Activated CD4-positive, CD25-positive, alpha-beta regulatory T cell treated with anti-CD3 and anti-CD28 coated beads, Interleukin-2, amount 50 U/mL, for 24 hours (primary cell): ENCODE results near the gene CD63.

ENCODE experiments used
- ATAC-seq, 2 donors: fragments of 150-1000 bp; cut with Tn5 transposase; one replicate each; pipeline ENCODE4 v1.10.0; 2021; ENCODE audit warnings: mild to moderate bottlenecking in 1 of 2, moderate library complexity in 1 of 2

CD63 gene

DNA sequence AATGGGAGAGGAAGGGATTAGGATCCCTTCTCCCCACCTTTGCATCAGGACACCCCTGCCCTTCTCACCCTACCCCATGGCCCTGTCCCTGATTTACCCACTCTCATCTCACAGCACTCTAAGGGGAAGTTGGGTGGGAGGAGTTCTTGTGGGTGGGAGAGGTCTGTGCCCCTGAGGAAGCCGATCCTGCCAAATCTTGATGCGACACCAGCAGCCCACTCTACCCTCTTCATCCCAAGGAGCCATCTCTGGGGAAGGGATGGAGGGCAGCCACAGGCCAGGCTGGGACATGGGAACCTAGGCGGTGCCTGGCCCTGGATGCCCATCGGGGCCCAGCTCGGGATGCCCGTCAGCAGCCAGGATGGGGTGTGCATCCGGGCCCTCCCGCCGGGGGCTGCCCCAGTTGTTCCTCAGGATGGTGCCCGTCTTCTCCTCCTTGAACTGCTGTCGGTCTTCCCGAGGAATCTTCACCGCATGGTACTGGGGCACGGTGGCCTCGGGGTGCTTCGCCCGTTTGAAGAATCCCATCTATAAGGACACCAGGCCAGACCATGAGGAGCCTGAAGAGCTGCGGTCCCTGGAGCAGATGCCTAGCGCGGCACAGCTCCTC lies 43.9 kb downstream of the CD63 start:
- ATAC-seq, result no peak

DNA sequence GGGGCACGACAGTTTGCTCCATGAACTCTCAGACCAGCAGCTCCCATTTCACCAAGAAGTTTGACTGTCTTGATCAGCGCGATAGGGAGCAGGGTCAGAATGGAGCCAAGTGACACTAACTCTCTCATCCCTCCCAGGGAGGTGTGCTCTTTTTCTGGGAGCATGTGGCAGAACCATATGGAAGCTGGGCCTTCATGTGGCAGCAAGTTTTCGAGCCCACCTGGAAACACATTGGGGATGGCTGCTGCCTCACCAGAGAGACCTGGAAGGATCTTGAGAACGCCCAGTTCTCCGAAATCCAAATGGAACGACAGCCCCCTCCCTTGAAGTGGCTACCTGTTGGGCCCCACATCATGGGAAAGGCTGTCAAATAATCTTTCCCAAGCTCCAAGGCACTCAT lies 45.1 kb downstream of the CD63 start:
- no peak for ATAC-seq

DNA sequence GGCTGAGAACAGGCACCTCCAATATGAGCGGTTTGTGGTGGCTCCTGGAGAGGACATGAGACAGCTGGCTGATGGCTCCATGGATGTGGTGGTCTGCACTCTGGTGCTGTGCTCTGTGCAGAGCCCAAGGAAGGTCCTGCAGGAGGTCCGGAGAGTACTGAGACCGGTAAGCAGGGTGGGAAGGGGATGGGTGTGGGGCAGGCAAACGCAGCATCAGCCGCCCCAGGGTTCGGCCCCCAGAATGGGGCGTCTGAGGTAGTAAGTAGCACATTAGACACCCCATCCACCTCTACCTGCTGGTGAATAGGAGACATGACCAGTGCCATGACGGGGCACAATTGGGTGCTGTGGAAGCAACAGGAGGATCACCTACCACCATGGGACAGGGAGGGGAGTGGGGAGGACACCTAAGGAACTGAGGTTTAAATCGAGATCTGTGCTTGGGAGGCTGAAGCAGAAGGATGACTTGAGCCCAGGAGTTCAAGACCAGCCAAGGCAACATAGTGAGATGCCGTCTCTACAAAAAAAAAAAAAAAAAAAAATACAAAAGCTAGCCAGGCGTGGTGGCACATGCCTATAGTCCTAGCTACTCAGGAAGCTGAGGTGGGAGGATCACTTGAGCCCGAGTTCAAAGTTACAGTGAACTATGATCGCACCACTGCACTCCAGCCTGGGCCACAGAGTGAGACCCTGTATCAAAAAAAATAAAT lies 46.6 kb downstream of the CD63 start:
- no peak for ATAC-seq

DNA sequence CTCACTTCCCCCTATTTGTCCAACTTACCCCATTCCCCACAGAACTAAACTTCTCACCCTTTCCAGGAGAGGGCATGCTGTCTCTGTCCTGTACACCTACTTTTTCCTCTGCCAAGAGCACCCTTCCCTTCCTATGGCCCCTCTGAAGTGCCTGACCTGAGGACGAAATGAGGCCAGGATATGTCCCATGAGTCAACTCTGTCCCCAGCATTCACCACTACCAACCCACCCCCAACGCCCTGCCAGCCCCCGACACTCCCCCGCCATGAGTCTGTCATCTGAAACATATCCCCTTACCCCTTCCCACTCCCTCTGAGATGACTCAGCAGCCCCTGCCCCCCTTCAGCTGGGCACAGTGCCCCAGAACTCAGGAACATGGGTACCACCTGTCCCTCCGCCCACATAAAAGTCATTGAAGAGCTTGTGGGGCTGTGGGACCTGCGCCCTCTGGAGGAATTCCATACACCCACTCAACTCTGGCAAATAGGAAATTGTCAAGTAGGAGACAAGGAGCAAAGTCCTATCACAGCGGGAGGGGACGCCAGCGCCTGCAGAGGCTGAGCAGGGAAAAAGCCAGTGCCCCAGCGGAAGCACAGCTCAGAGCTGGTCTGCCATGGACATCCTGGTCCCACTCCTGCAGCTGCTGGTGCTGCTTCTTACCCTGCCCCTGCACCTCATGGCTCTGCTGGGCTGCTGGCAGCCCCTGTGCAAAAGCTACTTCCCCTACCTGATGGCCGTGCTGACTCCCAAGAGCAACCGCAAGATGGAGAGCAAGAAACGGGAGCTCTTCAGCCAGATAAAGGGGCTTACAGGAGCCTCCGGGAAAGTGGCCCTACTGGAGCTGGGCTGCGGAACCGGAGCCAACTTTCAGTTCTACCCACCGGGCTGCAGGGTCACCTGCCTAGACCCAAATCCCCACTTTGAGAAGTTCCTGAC lies 47.4 kb downstream of the CD63 start:
- no peak for ATAC-seq

DNA sequence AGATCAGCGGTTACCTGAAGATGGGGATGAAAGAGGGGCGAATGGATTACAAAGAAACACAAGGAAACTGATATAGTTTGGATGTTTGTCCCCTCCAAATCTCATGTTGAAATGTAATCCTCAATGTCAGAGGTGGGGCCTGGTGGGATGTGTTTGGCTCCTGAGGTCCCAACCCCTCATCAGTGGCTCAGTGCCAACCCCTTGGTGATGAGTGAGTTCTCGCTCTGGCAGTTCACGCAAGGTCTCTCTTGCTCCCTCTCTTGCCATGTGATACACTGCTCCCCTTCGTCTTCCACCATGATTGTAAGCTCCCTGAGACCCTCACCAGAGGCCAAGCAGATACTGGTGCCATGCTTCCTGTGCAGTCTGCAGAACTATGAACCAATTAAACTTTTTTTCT lies 49.1 kb downstream of the CD63 start:
- ATAC-seq, result no peak

DNA sequence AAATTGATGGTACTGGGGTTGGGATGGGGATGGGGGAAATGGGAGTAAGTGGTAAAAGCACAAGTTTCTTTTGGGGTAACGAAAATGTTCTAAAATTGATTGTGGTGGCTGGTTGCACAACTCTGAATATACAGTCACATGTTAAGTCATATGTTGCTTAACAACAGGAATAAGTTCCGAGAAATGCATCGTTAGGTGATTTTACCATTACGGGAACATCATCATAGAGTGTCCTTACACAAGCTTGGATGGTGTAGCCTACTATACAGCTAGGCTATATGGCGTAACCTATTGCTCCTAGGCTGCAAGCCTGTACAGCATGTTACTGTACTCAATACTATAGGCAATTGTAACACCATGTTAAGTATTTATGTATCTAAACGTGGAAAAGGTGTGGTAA lies 52.1 kb downstream of the CD63 start:
- ATAC-seq, result no peak

DNA sequence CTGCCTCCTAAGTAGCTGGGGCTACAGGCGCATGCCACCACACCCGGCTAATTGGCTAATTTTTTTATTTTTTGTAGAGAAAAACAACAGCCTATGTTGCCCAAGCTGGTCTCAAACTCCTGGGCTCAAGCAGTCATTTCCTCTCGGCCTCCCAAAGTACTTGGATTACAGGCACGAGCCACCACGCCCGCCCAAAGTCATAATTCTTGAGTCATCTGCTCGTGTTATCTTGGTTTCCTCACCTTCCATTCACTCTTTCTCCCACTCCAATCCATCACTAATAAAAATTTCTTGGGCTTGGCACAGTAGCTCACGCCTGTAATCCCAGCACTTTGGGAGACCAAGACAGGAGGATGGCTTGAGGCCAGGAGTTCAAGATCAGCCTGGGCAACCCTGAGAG lies 53.1 kb downstream of the CD63 start:
- ATAC-seq, result no peak
